Midbrain (tissue), 1 donor: Measurements from ENCODE around the gene TOPAZ1.

Experiments used
- DNase-seq: peaks from one replicate; lab custom pipeline; 2025; lab: John Stamatoyannopoulos, UW

Gene TOPAZ1

DNA sequence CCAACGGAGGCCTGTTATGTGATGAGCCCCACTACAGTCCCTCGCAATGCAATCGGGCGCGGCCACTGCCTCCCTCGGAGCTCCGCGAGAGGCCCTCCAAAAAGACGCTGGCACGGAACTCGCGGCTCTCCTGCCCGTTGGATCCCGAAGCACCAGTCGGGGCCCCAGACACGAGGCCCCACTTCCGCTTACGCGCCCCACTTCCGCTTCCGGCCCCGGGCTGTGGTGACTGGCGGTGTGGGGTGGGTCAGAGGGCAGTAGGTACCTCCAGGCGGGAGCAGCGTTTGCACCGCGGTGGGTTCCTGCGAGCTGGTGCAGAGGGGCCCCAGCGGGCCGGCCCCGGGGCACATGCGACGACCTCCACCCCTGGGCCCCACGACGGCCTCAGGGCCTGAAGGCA is at the start of gene TOPAZ1:
Gene TOPAZ1 (plus strand): TSS at position 181 of the 400 bp plus-strand sequence. CDS start 168 bp downstream, at position 349.
- no peak for DNase-seq

DNA sequence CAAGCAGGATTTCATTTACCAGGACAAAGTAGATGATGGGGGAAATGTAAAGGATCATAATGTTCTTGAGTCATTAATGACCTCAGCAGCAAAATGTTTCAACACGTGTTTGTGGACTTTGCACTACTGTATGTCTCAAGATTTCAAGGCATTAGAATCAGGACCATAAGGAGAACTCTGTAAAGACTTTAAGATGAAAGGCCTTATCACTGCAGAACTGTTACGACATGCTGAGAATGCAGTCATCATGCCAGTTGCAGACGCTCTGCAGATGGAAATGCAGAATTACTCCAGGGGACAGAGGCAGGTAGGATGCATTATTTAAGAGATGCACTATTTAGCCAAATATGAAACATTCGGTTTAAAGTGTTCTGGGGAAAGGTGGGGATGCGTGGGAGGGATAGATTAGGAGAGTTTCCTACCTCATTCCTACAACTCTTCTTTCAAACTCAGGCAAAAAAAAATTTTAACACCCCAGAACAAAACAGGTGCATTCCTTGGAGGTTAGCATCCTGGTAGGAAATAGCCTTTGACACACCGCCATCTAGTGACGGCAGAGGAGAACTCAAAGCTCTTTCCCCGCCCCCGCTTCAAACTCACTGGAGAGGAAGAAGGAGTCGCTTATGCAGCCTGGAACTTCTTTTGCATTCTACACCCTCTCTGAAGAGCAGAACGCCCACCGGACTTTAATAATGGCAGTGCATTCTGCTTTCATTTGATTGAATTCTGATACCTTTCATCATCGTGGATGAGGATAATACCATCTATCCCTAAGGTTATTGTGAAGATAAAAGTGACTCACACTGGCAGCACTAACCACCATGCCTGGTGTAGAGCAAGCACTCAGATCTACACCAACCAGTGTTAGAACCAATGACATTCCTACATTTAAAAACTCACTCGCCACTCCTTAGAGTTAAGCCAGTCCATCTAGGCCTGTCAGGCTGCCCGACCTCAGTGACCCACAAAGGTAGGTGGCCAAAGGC is 43.1 kb upstream of the TOPAZ1 start:
- peak; percentile 83 for DNase-seq

DNA sequence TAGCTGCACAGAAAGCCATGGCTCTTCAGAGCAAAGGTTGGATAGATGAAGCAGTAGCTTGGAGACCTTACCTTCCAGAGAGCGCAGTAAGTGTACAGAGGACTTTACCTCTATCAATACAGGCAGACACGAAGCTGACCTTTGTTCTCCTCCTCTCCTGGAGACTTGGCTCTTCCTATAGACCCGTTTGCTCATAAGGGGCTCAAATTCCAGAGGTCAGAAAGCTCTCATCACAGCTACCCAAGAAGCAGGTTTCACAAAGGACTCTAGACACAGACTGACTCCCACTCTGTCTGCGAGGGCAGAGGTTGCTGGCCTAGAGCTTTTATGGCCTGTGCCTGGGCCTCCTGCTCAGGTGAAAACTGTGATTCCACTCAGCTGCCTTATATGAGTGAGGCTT is 35.4 kb upstream of the TOPAZ1 start:
- no peak for DNase-seq

DNA sequence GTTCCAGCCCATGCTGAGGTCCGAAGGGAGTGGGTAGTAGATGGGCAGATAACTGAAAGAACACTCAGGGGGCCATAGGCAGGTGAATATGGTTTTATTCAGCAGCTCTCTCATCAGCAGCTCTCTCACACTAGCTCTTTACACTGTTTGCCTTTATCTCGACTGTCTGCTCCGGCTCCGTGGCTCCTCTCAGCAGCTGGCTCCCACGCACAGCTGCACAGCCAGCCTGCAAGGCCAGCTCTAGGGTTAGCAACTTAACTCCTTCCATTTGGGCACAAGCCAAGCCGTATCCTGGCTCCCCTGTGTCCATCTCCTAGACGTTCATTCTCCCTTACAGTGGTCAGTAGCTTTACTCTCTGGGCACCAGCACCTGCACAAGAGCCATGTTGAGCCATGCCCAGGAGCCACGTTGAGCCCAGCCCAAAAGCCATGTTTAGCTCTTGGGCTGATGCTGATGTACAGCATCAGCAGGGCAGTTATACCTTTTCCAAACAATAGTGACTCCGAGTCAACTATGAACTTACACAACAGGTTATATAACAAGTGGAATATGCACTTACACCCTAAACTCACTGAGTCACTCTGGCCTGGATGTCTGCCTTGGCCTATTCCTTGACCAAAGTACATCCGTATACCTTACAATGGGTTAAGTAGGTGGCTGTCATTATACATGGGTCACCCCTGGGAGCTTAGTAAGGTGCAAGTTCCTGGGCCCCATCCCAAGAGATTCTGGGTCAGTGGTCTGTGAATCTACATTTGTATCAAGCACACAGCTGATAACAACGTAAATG is 34.6 kb upstream of the TOPAZ1 start:
- DNase-seq, result no peak

DNA sequence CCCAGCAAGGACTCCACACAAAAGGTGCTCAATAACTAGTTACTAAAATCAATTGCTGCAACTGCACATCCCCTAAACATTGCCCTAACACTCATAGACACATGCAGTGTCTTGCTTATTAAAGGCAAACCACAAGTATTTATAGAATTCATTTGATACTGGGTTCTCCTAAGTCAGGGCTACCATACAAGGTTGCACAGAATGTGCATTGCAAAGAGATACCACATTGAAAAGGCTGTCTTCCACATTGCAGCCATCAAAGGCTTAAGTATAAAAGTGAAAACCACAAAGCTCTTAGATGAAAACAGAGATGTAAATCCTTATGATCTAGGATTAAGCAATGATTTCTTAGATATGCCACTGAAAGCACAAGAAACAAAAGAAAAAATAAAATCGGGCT is 33.6 kb upstream of the TOPAZ1 start:
- DNase-seq, result no peak

DNA sequence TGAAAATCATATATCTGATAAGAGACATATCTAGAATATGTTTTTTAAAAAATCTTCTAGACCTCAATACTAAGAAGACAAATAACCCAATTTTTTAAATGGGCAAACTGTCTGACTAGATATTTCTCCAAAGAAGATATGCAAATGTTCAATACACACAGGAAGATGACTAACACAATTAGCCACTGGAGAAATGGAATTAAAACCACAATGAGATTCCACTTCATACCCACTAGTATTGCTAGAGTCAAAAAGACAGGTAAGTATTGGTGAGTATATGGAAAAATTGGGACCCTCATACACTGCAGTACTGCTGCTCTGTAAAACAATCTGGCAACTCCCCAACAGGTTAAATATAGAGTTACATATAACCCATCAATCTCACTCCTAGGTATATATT is 33.1 kb upstream of the TOPAZ1 start:
- no peak for DNase-seq

DNA sequence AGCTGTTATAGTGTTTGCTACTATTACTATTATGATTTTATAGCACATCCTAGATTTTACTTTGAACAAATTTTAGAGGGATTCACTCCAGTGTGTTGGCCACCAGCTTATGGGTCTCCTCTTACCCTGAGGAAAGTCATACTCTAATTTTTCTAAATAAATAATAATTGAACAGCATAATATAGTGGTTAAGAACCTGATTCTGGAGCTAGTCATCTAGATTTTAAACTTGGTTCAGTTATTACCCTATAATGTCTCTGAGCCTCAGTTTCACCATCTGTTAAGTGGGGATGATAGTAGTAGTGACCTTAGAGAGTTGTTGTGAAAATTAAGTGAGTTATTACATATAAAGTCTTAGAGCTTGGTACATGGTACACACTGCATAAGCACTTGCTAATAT is 30.7 kb upstream of the TOPAZ1 start:
- DNase-seq, result no peak

DNA sequence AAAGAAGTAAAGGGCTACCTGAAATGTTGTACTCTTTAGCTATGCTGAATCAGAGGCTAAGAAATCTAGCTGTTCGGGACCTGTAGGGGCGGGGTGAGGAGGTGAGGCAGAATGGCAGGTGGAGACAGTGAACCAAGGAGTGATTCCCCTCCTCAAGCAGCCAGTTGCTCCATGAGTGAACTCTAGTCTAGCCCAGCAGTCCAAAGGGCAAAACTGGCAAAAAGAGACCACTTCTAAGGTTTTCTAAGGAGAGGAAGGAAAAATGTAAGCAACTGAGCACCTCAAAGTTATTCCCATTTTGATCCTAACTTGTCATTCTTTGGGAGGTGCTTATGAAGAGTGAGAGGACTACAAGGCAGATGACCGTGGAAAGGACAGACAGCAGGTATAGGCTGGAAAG is 19.3 kb upstream of the TOPAZ1 start:
- no peak for DNase-seq

DNA sequence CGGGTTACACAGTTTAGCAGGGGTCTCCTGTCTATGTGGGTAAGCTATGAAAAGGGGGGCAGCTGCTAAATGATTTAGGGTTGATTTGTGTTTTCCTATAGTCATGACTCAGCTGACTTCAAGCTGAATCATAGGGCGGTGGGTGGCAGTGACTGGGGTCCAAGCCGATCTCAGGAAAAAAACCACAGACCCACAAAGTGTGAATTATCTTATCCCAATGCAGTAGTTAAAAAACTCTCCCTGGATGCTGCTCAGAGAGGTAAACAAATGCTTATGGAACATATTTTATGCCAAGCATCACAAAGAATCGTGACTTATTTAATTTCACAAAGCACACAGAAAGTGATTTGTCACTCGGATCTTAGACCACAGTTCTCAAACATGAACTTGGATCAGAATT is 18.4 kb upstream of the TOPAZ1 start:
- no peak for DNase-seq

DNA sequence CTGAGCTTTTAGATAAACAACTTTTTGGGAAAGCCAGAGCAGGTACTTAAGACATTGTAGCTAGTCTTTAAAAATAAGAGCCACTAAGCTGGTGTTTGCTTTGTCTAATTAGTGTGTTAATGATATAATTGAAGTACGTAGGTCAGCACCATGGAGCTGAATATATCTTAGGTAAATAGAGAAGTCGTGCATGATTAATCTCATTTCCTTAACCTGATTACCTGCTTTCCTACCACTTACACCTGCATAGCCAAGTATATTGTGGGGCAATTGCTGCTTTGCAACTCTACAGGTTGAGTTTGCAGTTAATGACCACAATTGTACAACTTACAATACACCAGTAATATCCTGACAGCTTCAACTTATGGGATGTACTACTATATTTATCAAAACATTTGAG is 17.6 kb upstream of the TOPAZ1 start:
- DNase-seq, result no peak

DNA sequence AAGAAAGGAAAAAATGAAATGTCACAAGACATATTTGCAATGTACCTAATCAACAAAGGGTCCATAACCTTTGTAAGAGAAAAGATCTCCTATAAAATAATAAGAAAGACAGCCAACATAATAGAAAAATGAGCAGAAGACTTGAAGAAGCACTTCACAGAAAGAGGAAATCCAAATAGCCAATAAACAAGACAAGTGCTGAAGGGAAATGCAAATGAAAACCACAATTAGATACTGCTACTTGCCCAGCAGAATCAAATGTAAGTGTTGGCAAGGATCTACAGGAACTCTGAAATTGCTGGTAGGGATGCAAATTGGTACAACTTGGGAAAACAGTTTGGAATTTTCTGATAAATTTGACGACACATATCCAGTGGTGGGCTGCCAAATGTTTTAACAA is 15.1 kb upstream of the TOPAZ1 start:
- no peak for DNase-seq

DNA sequence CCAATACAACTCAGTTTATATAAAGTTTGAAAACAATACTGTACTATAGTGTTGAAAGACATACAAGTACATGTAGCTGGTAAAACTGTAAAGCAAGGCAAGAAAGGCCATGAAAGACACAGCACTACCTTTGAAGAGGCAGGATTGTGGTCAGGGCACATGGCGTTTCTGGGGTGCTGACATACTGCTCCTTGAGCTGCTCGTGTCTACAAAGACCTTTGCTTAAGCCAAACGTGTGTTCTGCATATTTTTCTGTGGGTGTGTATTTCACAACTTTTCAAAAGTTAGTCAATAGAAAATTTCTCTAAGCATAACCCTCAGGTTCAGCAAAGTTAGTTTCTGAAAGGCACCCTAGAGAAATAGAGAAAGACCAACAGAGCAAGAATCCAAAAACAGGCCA is 14.1 kb upstream of the TOPAZ1 start:
- DNase-seq, result no peak

DNA sequence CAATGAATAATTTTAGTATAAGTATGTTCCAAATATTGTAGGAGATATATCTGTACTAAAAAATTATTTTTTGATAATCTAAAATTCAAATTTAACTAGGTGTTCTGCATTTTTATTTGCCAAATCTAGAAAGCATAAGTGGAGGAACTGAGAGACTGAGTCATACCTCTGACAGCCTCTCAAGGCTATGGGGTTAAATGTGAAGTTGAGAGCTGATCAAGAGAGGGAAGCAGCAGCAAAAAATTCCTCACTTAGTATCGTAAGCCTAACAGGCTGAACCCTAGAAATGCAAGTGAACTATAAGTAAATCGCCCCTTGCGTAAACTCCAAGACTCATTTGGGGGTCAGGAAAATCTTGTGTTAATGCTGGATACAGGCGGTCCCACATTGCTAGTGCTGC is 12.8 kb upstream of the TOPAZ1 start:
- no peak for DNase-seq

DNA sequence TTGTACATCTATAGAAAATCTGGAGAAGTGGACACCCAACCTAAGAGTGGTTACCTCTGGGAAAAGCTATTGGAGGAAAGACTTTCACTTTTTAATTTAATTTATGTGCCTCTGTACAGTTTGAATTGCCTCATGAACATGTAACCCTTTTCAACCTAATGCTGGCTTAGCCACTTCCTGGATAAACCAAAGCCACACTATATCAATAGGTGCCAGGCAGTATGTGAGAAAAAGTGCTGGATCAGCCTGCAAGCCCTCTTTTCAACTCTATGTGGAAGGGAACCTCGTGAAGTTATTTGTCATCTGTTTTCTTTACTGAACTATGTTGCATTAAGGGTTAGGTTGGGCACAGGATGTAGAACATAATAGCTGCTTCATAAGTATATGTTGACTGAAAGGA is 9.3 kb upstream of the TOPAZ1 start:
- DNase-seq, result no peak

DNA sequence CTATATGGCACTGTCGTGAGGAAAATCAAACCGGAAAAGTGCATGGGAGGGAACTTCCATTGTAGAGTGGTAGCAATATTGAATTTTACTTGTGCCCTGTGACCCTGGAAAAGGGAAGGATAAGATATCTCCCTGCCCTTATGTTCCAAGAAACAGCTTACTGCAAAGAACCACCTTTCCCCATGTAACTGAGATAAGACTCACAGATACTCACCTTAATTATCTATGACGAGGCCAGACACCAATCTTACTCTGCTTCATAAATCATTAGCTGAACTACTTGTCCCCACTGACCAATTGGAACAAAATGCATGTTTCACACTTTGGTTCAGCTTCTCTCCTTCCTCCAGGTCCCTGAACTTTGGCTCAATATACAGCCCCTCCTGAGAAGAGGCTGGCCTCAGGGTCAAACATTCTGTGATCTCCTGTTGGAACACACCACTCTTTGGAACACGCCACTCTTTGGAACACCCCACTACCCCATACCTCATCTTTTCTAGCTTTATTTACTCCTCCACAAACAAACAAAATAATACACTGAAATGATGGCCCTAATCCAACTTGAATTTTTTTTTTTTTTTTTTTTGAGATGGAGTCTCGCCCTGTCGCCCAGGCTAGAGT is 6.9 kb upstream of the TOPAZ1 start:
- DNase-seq, result no peak

DNA sequence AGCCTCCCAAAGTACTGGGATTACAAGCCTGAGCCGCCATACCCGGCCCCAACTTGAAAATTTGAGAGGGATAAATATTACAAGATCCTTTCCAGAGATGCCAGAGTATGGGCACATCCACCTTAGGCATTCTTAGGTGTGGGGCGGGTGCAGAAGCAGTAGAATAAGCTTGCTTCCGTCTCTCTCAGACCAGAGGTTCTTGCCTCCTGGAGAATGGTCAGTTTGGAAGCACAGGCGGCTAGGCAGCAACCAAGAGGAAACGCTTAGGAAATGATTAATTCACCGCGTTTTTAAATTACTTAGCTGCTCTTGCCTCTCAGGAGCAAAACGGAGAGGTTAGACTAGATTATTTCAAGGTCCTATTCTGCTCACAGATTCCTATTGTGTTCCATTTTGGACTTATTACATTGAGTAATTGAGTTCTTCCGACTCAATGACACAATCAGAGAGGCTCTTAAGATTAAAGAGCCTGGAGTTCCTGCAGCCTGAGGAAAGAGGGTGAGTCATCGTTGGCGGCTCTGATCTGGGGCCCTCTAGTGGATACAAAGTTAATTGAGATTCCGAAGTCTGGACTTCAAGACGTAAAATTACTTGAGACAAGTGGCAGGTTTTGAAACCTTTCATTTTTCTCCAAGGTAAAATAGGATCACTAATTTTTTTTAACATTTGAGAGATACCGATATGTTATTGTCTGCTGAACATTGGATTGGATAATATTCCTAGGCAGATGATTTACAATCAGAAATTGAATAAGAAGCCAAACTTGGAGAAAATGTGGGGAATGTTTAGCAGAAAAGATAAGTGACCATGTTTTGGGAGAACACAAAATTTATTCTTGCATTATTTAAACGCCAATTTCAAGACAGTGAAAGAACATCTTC is 5.8 kb upstream of the TOPAZ1 start:
- peak; percentile 72 for DNase-seq

DNA sequence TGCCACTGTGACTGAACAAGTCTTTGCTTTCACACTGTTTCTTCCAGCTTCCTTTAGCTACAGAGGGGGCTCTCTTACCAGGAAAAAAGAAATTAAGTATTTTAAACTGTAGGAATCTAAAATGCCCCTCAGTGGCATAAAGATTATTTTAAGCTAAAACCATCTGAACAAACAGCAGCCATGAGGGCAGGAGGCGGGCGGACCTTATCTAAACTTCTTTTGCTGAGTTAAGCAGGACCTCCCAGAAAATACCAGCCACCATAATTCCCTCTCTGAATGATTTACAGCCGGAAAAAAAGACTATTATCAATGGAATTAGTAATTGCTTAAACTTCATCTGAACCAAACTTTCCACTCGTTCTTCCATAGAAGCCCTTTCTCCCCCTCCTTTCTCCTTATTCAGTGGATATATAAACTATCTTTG is 5.2 kb upstream of the TOPAZ1 start:
- no peak for DNase-seq

DNA sequence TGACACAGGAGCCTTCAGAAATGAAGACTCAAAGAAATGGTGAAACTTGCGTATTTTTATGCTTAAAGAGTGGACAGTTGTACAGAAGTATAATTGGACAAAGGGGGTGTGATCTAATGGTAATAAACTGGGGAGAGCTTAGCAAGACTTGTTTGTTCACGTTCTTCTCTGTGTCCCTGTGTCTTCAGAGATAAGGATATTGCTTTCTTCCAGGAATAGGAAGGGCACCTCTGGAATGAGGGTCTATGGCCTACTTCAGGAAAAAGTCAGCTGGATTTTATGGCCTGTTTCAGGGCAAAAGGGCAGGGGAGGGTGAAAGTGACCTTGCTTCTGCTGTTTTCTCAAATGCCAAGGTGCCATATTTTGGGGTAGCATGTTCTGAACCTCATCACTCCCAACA is 4.5 kb upstream of the TOPAZ1 start:
- DNase-seq, result no peak

DNA sequence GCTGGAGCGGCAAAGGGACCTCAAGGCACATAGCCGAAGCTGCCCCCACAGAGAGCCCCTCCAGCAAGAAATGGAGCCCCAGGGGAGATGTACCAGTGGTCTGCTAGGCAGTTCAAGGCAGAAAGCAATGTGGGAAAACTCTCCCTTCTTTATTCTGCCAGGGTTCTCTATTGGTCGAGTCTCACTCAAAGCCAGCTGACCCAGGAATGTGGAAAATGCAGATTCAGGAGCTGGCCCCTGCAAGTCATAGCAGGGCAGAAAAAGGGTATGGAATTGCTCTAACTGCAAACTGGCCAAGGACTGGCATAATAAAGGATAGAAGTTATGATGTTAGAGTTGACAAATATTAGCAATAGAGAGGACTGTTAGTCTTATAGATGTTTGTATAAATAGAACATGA is 4.0 kb upstream of the TOPAZ1 start:
- no peak for DNase-seq

DNA sequence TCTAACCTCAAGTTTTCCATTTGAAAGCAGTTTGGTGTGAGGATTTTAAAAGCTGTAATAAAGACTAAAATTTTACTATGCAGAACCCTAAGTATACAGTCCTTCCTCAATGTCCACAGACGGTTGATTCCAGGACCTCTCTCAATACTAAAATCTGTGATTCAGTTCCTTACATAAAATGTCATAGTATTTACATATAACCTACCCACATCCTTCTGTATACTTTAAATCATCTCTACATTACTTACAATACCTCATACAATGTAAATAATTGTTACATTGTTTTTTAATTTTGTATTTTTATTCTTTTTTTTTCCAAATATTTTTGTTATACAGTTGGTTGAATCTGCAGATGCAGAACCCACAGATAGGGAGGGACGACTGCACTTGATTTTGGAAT is 2.8 kb upstream of the TOPAZ1 start:
- DNase-seq, result no peak

DNA sequence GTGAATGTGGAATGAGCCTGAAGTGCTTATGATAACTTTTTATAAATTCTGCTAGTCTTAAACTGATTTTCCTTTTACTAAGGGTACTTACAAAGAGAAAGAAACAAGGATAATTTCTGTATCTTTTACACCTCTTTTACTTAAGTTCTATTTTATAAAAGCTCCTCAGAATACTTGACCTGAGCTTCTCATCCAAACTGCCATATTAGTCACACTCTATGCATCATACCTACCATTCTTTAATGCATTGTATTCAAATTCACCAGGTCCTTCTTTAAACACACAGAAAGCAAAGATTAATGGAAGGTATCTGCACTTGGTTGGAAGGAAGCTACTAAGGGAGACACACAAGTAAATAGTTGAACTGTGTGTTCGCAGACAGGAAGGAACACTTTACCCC is 1.6 kb upstream of the TOPAZ1 start:
- DNase-seq, result no peak

DNA sequence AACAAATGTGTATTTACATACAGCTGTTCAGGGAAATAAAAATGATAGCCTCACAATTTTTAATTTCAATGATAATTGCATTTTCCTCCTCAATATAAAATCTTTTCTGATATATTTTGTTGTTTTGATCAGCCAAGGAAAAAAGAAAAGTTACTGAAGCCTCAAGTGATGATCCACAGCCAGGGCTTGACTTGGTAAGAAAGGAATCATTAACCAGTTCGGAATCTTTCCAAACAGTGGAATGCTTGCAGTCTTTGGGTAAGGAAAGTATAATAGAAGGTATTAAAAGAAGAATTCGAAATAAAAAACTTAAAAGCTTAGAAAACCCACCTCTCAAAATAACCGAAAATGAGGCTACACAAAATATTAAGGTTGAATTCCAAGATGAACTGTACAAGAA is 1.0 kb downstream of the TOPAZ1 start:
- no peak for DNase-seq
